ENCODE measurements around the gene EEF1A2.

GRCh38 chr20:63440366-63440955 lies 58.4 kb downstream of the EEF1A2 start:
- TF ChIP-seq CTCF (conservative IDR thresholded peaks at IDR 0.05; ENCODE audit: low read depth in 2 of 2): no peak
- TF ChIP-seq EZH2phosphoT487 (IDR thresholded peaks at IDR 0.05; ENCODE audit: unreplicated experiment): no peak
- TF ChIP-seq POLR2AphosphoS5 (IDR thresholded peaks at IDR 0.05; ENCODE audit: low read depth): no peak
- TF ChIP-seq CREB1 (CRISPR knock-in tag; IDR thresholded peaks at IDR 0.05; ENCODE audit: low read depth): no peak
- no peak for TF ChIP-seq EZH2 (IDR thresholded peaks at IDR 0.05; ENCODE audit: low read depth, unreplicated experiment)
- TF ChIP-seq ZNF462 (CRISPR knock-in tag; IDR thresholded peaks at IDR 0.05): no peak
- TF ChIP-seq REST (IDR thresholded peaks at IDR 0.05; ENCODE audit: unreplicated experiment): no peak
- TF ChIP-seq ZNF331 (CRISPR knock-in tag; IDR thresholded peaks at IDR 0.05; ENCODE audit: low read depth): no peak
- no peak for TF ChIP-seq ZNF114 (CRISPR knock-in tag; IDR thresholded peaks at IDR 0.05)
- TF ChIP-seq NANOG (IDR thresholded peaks at IDR 0.05; ENCODE audit: borderline replicate concordance): no peak
- no peak for TF ChIP-seq ETS1 (IDR thresholded peaks at IDR 0.05)
- TF ChIP-seq JUNB (IDR thresholded peaks at IDR 0.05; ENCODE audit: unreplicated experiment): no peak
- TF ChIP-seq STAT1 (IDR thresholded peaks at IDR 0.05; ENCODE audit: unreplicated experiment): no peak

Data from GM23338 (cell line).